Measurements from ENCODE around the gene MXD3. TPM values are rescaled to one million over a fixed set of nuclear protein-coding genes. Genes with fewer than 3 reads are reported as not detected.

The MXD3 gene
- total and polyA plus RNA-seq, 10 of the 15 experiments (the other 5 are each of a cell fraction or from before 2014, with no cell fraction given) = 0.24 to 29.8 (median 13.5) TPM

- H4K20me1 ChIP-seq (ENCODE audit: control insufficient read depth, insufficient read depth) = no peaks in the 10 kb centered on the region; the same call in 1 of the 2 replicates
- in situ Hi-C loops (cut with MboI) = no loop called here
Observed at GRCh38 chr5:177334781-177335700, 23.3 kb upstream of the MXD3 start.

More at GRCh38 chr5:177334781-177335700, 23.3 kb upstream of the MXD3 start:
- ChIA-PET POLR2A (interaction anchor here (1.2 kb wide), 1 partner anchor 16 kb away, joined by 3 read pairs; no protein-coding TSS in a partner anchor), CTCF (interaction anchor here (1.3 kb wide), 1 partner anchor 16 kb away, joined by 3 read pairs; no protein-coding TSS in a partner anchor), RAD21 (ENCODE audit: unreplicated experiment) (no interaction called here), SMC1A (ENCODE audit: uncharacterized antibody, unreplicated experiment) (interaction anchor here (1.5 kb wide), 1 partner anchor 16 kb away, joined by 4 read pairs; the partner anchor contains the start of gene LMAN2)
- 90% methylated on average over 21 of the region's 21 CpGs for WGBS (ENCODE audit: insufficient coverage, insufficient replicate concordance, low lambda C conversion rate, missing lambda C conversion rate)
- intact Hi-C loops (cut with micrococcal nuclease; ENCODE audit: unreplicated experiment) = no loop called here
- DNase-seq (ENCODE audit: low read depth, low spot score) (no peak), ATAC-seq (no peak), FAIRE-seq (no peak)
- Histone ChIP-seq H3K4me1 (ENCODE audit: control insufficient read depth, insufficient read depth, low read length) (no peaks in the 10 kb centered on the region), H3K27me3 (replicated peaks in 1 of 2; ENCODE audit: control insufficient read depth in 2 of 2, insufficient read depth in 2 of 2, low read length in 1 of 2) (no peaks in the 10 kb centered on the region), H2AFZ (ENCODE audit: control insufficient read depth, low read depth, low read length) (no peak overlapping the region), H3K27ac (ENCODE audit: control insufficient read depth, insufficient read depth) (no peak overlapping the region), H3K79me2 (ENCODE audit: control insufficient read depth, insufficient read depth, low read length) (peaks cover 7% of the 10 kb centered on the region), H3K9ac (ENCODE audit: control insufficient read depth, insufficient read depth, low read length) (no peak overlapping the region), H3K4me3 (no peak overlapping the region), H3K4me2 (ENCODE audit: control insufficient read depth, insufficient read depth) (no peak overlapping the region), H3K36me3 (ENCODE audit: control insufficient read depth in 2 of 2, insufficient read depth in 2 of 2, low read length in 1 of 2) (peaks cover 24 to 74% of the 10 kb centered on the region in 2 experiments), H3K9me3 (replicated peaks; ENCODE audit: control insufficient read depth, insufficient read depth, low read length) (no peaks in the 10 kb centered on the region)
- TF ChIP-seq ZNF384 (IDR thresholded peaks at IDR 0.05; ENCODE audit: borderline replicate concordance, low read depth, low read length) (no peak), KLF5 (IDR thresholded peaks at IDR 0.05; ENCODE audit: partially characterized antibody) (no peak), SUZ12 (IDR thresholded peaks at IDR 0.05; ENCODE audit: unreplicated experiment) (no peak), NBN (IDR thresholded peaks at IDR 0.05) (no peak), EED (IDR thresholded peaks at IDR 0.05; ENCODE audit: low read depth) (no peak), TCF12 (IDR thresholded peaks at IDR 0.05; ENCODE audit: low read depth, low read length) (no peak)
- TF ChIP-seq, protein P1, sequence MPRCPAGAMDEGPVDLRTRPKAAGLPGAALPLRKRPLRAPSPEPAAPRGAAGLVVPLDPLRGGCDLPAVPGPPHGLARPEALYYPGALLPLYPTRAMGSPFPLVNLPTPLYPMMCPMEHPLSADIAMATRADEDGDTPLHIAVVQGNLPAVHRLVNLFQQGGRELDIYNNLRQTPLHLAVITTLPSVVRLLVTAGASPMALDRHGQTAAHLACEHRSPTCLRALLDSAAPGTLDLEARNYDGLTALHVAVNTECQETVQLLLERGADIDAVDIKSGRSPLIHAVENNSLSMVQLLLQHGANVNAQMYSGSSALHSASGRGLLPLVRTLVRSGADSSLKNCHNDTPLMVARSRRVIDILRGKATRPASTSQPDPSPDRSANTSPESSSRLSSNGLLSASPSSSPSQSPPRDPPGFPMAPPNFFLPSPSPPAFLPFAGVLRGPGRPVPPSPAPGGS (IDR thresholded peaks at IDR 0.05; ENCODE audit: borderline replicate concordance, insufficient read depth, low read depth, low read length, poor library complexity, severe bottlenecking) = no peak
- TF ChIP-seq, protein P2, sequence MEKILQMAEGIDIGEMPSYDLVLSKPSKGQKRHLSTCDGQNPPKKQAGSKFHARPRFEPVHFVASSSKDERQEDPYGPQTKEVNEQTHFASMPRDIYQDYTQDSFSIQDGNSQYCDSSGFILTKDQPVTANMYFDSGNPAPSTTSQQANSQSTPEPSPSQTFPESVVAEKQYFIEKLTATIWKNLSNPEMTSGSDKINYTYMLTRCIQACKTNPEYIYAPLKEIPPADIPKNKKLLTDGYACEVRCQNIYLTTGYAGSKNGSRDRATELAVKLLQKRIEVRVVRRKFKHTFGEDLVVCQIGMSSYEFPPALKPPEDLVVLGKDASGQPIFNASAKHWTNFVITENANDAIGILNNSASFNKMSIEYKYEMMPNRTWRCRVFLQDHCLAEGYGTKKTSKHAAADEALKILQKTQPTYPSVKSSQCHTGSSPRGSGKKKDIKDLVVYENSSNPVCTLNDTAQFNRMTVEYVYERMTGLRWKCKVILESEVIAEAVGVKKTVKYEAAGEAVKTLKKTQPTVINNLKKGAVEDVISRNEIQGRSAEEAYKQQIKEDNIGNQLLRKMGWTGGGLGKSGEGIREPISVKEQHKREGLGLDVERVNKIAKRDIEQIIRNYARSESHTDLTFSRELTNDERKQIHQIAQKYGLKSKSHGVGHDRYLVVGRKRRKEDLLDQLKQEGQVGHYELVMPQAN (conservative IDR thresholded peaks at IDR 0.05) = no peak
- no TSS peak for BruUV-seq (replicated peaks)

Measured in GM12878 (cell line).